Smooth muscle cell of the brain vasculature (primary cell): ENCODE data around the gene MTUS2.

ENCODE experiments used
- DNase-seq: peaks from one replicate; pipeline ENCODE4 v3.0.0-alpha.2; 2012; ENCODE audit warnings: low read depth, low spot score

Gene MTUS2

GRCh38 chr13:29525757-29526156 lies 705.6 kb downstream of the MTUS2 start:
- DNase-seq = no peak

DNA sequence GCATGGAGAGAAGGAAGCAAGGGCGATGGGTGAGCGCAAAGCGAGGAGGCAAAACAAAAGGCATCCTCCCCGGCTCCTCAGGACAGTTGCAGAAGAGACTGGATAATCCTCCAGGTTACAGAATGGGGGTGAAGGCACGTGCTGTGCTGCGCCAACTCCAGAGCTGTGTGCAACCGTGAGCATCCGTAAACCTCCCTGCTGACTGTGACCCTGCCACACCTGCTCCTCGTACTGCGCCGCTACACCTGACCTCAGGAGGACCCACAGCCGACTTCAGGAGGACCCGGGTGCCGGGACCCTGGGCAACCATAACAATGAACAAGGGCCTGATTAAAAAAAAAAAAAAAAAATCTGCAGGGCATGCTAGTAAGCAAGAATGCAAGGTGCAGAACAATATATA lies 706.6 kb downstream of the MTUS2 start:
- DNase-seq = no peak

DNA sequence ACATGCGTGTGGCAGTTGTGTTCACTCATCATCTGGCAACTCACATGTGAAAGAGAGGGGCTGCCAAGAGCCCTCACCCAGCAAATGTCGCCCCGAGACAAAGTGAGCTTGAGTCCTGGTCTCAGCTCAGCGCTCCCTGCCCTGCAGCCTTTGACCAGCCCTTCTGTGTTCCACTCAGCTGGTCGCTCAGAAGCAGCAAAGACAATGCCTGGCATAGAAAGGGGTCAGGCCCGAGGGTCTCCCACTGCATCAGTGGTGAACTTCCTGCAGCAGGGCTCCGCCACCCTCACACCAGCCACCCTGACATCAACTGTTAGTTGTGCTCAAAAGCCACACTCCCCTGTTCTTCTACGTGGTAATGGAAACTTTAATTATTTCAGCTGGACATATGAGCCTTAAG lies 707.4 kb downstream of the MTUS2 start:
- no peak for DNase-seq

GRCh38 chr13:29527916-29528315 lies 707.8 kb downstream of the MTUS2 start:
- no peak for DNase-seq

DNA sequence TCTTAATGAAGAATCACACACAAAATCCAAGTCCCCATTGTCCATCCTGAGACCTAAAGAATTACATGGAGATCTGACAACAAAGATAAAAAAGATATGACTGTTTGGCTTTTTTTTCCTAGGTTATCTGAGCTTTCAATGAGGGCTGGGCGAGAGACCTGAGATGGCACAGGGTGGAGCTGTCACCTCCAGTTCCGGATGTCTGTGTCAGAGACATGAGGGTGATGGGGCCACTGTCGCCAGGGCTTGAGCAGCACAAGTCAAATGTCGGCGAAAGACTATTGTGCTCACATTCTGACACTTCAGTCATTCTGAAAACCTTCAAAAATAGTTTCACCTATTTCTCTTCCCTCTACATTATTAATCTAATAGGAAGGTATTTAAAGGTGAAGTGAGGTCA lies 709.6 kb downstream of the MTUS2 start:
- DNase-seq = no peak

- DNase-seq = no peak
These were observed 710.8 kb downstream of the MTUS2 start for GRCh38 chr13:29530901-29531300.

- no peak for DNase-seq
These were observed 712.0 kb downstream of the MTUS2 start for GRCh38 chr13:29532116-29532515.

DNA sequence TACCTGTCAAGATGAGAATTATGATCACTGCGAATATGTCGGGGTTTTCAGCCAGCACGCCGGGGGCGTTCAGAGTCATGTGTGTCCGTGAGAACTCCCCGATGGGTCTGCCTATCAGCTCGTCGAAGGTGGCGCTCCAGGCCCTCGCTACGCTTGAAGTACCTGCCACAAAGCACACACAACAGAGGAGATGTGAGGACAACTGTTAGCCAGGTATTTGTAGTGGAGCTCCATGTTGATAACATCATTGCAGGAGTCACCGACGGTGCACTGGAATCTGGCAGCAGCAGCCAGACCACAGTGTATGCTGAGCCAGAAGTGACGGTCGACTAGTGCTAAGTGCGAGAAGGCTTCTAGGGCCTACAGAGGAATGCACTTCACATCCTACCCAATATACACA lies 712.7 kb downstream of the MTUS2 start:
- no peak for DNase-seq

DNA sequence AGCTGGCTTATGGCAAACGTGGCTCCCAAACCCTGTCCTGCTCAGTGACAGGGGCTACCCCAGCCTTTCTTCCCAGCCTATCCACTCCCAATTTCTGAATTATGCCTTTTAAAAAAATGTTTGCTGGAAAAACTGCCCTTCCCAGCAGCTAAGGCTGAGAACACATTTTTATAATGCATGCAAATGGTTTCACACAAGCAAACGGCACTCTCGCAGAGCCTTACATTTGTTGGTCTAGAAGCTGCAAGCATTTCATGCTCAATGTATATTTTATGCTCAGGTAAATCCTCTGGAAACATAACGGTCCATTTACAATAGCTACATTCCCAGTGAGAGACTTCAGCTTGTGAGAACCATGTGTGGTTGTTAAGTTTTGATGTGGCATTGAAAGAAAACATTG lies 713.9 kb downstream of the MTUS2 start:
- no peak for DNase-seq

DNA sequence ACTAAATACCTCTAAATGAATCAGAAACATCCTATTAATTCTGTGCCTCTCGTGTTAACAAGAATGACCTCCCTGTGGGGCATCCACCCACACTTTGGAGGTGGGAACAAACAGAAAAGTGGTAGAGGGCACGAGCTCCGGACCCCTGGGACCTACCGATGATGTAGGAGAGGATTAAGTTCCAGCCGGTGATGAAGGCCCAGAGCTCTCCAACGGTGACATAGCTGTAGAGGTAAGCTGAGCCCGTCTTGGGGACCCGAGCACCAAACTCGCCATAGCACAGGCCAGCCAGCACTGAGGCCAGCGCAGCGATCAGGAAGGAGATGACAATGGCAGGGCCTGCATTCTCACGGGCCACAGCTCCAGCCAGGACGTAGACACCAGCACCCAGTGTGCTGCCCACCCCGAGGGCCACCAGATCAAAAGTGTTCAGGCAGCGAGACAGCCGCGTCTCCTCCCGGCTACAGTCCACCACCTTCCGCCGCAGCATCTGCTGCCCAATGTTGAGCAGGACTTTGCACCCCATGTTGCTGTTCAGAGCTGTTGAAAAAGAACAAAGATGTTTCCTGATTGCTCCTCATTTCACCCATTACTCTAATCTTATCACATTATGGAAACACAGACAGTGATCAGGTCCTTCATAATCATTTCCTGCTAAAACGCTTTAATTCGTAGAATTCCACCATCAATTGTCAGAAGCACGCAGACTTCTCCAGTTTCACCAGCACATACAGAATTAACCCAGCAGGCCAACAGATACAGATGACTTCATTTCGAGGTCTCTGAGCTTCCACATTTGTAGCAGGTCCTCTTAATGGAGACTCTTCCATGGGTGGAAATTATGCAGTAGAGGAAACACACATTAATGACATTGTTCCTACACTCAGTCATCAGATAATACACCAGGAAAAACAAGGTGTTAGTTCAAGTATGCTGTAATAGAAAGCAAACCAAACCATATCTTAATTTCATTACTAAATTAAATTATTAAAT lies 715.8 kb downstream of the MTUS2 start:
- no peak for DNase-seq

GRCh38 chr13:29536853-29537252 lies 716.7 kb downstream of the MTUS2 start:
- no peak for DNase-seq

DNA sequence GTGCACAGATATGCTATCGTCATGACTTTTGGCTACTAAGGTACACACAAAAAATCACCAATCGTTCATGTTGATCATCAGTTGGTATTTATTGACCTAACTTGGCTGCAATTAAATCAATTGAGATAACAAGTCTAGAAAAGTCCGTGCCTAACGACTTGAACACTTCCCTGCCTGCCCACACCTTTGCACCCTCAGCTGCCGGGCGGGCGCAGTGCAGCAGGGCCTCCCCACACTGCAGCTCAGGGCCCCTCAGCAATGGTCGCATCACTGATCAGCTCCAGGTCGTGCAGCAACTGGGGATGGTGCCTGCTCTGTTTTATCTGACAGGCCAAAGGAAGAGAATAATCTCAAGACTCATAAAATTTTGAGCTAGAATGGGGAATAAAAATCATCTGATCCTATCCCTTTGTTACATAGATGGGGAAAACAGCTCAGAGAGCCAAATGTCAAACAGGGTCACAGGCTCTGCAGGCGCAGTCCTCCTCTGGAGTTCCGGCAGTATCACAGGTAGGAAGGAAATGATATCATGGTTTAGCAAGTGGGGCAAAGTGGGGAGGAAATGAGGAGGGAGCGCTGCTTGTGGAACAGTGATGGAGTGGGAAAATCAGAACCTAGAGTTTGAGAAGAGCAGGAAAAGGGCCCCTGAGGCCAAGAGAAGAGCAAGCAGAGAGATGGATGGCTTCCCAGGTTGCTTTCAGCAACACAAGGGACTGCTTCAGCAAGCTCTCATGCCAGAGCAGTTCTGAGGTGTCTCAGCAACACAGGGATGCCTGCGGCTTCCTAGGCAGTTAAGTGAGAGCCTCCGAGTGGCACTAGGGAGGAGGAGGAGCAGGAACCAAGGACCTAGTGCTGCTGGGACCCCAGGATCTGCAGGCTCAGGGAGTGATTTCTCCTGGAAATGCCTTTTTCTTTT lies 717.9 kb downstream of the MTUS2 start:
- DNase-seq = no peak

DNA sequence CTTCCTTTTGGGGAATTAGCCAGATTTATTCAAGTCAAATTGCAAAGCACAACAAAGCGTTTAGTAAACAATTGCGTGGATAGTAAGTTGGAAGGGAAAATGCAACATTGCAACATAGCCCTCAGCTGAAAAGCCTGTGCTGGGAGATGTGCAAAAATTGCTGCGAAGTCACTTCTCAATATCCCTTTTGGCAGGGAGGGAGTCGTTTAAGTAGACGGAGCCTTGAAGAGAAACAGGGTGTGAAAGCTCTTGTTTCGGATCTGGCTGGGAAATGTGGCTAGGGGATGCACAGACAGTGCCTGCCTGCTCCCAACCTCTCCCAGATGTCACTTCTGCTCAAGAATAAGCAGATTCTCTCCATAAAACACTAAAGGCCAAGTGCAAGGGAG lies 718.5 kb downstream of the MTUS2 start:
- no peak for DNase-seq

GRCh38 chr13:29539856-29540255 lies 719.7 kb downstream of the MTUS2 start:
- DNase-seq = no peak

DNA sequence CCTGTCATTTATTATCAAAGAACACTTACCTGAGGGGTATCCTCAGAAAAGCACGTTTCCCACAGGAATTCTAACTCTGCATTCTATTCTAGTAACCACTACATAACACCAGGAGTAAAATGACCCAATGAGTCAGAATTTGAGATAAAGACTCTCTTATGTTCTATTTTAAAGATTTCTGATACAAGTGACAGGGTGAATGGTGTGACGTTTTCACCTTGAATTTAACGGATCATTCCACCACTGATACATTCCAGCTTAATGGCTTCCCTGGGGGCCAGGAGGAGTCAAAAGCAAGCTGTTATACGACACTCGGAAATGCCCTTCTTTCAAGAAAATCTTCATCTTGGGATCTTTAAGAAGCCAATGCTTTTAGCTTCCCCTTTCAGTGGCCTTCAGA lies 720.2 kb downstream of the MTUS2 start:
- no peak for DNase-seq

DNA sequence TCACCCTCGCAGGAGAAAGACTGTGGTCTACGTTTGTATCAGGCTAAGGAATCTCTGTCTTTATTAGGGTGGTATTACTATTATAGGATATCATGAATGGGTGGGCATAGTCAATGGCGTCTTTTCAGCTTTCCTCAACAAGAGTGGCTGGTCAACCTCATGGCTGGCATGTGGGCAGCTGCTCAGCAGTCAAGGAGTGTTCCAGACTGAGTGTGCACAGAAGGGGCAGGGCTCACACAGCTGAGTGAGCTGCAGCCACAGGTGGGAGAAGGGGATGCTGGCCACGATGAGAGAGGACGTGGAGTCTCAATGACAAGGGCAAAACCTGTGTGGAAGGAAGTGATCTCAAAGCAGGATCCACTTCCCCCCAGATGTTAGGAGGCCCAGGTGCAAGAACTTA lies 720.7 kb downstream of the MTUS2 start:
- no peak for DNase-seq

DNA sequence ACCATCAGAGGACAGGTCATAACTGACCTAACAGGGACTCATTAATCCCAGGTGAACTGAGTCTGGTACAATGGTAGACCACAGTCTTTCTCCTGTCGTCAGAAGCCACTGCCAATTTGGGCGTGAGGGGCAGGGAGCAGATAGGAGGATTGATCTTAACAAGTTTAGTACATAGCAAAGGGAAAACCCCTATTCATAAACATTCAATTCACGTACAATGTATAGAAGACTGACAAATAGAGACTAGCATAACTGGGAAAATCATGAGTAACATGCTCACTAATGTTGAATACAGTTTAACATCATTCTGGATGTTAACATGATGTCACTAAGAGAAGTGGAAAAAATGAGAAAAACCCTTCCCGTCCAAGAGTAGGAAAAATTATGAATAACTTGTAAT lies 721.3 kb downstream of the MTUS2 start:
- DNase-seq = no peak

GRCh38 chr13:29542381-29542780 lies 722.2 kb downstream of the MTUS2 start:
- no peak for DNase-seq

DNA sequence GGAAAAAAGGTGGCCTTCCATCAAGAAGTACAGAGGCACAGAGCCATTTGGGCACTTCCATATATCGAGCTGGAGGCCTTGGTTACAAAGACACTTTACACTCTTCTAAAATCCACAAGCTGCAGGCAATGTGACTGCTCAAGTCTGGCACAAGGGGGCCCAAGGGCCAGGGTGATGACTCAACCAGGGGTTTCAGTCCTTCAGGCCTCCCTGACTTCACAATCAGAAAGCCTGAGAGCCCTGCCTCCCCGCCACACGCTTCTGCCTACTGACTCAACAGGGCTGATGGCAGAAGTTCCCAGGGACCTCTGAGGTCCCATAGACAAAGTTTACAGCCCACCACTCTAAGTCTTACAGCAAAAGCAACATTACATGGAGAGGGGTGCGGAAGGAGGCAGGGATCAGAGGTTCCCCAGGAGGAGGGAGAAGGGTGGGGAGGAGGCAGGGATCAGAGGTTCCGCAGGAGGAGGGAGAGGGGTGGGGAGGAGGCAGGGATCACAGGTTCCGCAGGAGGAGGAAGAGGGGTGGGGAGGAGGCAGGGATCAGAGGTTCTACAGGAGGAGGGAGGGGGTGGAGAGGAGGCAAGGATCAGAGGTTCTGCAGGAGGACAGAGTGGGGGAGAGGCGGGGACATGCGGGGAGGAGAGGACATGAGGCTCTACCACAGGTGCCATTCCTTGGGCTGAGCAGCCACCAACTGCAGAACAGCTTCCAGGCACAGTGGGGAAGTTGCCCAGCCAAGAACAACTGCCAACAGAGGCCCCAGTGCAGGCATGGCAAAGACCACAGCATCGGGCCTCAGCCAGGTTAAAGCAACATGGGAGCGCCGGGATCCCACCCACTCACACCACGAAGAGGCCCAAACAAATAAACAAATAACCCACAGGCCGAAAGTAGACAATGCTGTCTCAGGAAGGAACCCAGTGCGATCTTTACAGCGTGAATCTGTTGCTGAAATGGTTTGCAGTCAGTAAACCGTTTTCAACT lies 723.4 kb downstream of the MTUS2 start:
- DNase-seq = no peak

DNA sequence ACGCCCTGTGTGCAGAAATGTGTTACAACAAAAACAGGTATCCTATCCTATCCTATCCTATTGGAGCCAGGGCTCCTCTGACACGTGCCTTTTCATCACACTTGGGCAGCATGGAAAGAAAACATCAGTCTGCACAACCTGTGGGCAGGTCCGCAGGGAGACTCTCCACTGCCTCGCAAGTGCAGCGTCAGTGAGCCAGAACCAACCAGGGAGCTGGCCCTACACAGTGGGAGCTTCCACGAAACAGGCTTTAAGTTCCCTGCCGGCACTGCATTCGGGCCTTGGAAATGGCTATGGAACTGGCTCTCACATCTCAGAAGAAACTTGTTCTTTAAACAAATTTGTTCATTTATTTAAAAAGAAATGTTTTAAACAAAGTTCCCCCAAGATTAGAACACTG lies 725.8 kb downstream of the MTUS2 start:
- DNase-seq = no peak

DNA sequence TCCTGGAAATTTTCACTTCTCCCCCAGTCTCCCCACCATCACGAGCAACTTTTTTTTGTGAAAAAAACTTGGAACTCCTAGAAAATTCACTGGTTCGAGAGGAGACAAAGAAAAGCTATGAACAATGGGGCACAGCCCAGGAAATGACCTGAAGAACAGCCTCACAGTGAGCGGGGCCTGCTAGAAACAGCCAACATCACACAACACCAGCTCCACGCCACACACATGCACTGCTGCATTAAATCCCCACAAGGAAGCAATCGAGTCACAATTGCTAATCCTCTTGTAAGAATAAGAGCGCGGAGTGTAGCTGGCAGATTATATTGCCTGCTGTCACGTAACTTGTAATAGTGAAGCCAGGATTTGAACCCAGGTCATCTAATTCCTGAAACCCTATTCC lies 726.5 kb downstream of the MTUS2 start:
- DNase-seq = no peak
